Endometrial microvascular endothelial cells (primary cell): ENCODE results near the gene PLAGL1. TPM values are rescaled to one million over a fixed set of nuclear protein-coding genes. Genes with fewer than 3 reads are reported as not detected.
"Not testable (repeated sequence)": the region's sequence is repeated elsewhere in the genome, so short reads cannot be mapped to it uniquely, and the experiment has no call there.

ENCODE experiments used
- in situ Hi-C: cut with HindIII; loops from 2 replicates; pipeline ENCODE4 v1.10.0; 2017; ENCODE audit warnings: low sequenced_read_pairs, low pct_unique_long_range_greater_than_20kb; ENCODE audit errors: inconsistent ontology term
- total RNA-seq: library from RNA; depleted of rRNA; stranded (reverse); fragments of >200 nt; gene quantifications from one replicate; pipeline ENCODE4 v1.2.3, GENCODE V29; 2015; ENCODE audit errors: inconsistent ontology term

Gene PLAGL1
- total RNA-seq, result 23.8 TPM

- in situ Hi-C loops, result no loop called here
These were observed at the start of gene PLAGL1 for GRCh38 chr6:144008120-144008811. Gene PLAGL1, minus strand, starts transcription at chr6:144008259. Its CDS starts 60,123 bp downstream, at chr6:143948136.

- in situ Hi-C loops, result no loop called here
These were observed 47.3 kb upstream of the PLAGL1 start for GRCh38 chr6:144055121-144055931.

- in situ Hi-C loops, result no loop called here
These were observed 45.5 kb upstream of the PLAGL1 start for GRCh38 chr6:144053601-144054000.

GRCh38 chr6:144052488-144052887, 44.4 kb upstream of the PLAGL1 start:
- in situ Hi-C loops, result no loop called here

- in situ Hi-C loops, result no loop called here
These were observed 41.3 kb upstream of the PLAGL1 start for GRCh38 chr6:144049386-144049785.

GRCh38 chr6:144047688-144048087, 39.6 kb upstream of the PLAGL1 start:
- in situ Hi-C loops, result no loop called here

- in situ Hi-C loops, result not testable (repeated sequence)
These were observed 38.6 kb upstream of the PLAGL1 start for GRCh38 chr6:144046672-144047071.

GRCh38 chr6:144044989-144045388, 36.9 kb upstream of the PLAGL1 start:
- in situ Hi-C loops, result not testable (repeated sequence)

GRCh38 chr6:144036835-144037195, 28.8 kb upstream of the PLAGL1 start:
- in situ Hi-C loops, result no loop called here

- in situ Hi-C loops, result no loop called here
These were observed 28.2 kb upstream of the PLAGL1 start for GRCh38 chr6:144036064-144036834.

- in situ Hi-C loops, result no loop called here
These were observed 27.4 kb upstream of the PLAGL1 start for GRCh38 chr6:144035416-144035815.

- in situ Hi-C loops, result no loop called here
These were observed 26.0 kb upstream of the PLAGL1 start for GRCh38 chr6:144033816-144034735.

GRCh38 chr6:144029452-144029851, 21.4 kb upstream of the PLAGL1 start:
- in situ Hi-C loops, result no loop called here

GRCh38 chr6:144027932-144028587, 20.0 kb upstream of the PLAGL1 start:
- in situ Hi-C loops, result no loop called here

GRCh38 chr6:144023216-144023615, 15.2 kb upstream of the PLAGL1 start:
- in situ Hi-C loops, result no loop called here

GRCh38 chr6:144019929-144020328, 11.9 kb upstream of the PLAGL1 start:
- in situ Hi-C loops, result no loop called here

GRCh38 chr6:144017166-144018094, 9.4 kb upstream of the PLAGL1 start:
- in situ Hi-C loops, result no loop called here
